HG02840 (cell line): ENCODE measurements around the gene GIGYF2.

Experiments used
- ATAC-seq: cut with Tn5 transposase; IDR thresholded peaks from one replicate; pipeline ENCODE4 v1.9.1; 2021; ENCODE audit warnings: mild to moderate bottlenecking, moderate library complexity, moderate number of reproducible peaks; ENCODE audit not compliant: unreplicated experiment, low FRiP score

GIGYF2 gene

GRCh38 chr2:232888839-232889529 is 191.9 kb downstream of the GIGYF2 start:
- no peak for ATAC-seq

- ATAC-seq, result no peak
Measured at GRCh38 chr2:232889876-232890401, 192.8 kb downstream of the GIGYF2 start.

GRCh38 chr2:232890536-232890895 is 193.4 kb downstream of the GIGYF2 start:
- ATAC-seq, result no peak

GRCh38 chr2:232890896-232891601 is 193.9 kb downstream of the GIGYF2 start:
- ATAC-seq, result no peak

GRCh38 chr2:232891621-232892071 is 194.5 kb downstream of the GIGYF2 start:
- ATAC-seq, result no peak

GRCh38 chr2:232892221-232892620 is 195.1 kb downstream of the GIGYF2 start:
- ATAC-seq, result no peak

GRCh38 chr2:232892843-232893242 is 195.7 kb downstream of the GIGYF2 start:
- no peak for ATAC-seq

- no peak for ATAC-seq
Measured at GRCh38 chr2:232893834-232894233, 196.7 kb downstream of the GIGYF2 start.

- no peak for ATAC-seq
Measured at GRCh38 chr2:232894251-232894650, 197.1 kb downstream of the GIGYF2 start.

- ATAC-seq, result no peak
Measured at GRCh38 chr2:232894746-232895145, 197.6 kb downstream of the GIGYF2 start.

GRCh38 chr2:232896111-232896510 is 199.0 kb downstream of the GIGYF2 start:
- no peak for ATAC-seq

GRCh38 chr2:232896720-232897597 is 199.8 kb downstream of the GIGYF2 start:
- ATAC-seq, result no peak

GRCh38 chr2:232897598-232898408 is 200.7 kb downstream of the GIGYF2 start:
- no peak for ATAC-seq

GRCh38 chr2:232898592-232899543 is 201.7 kb downstream of the GIGYF2 start:
- no peak for ATAC-seq

- no peak for ATAC-seq
Measured at GRCh38 chr2:232900811-232901735, 203.9 kb downstream of the GIGYF2 start.

GRCh38 chr2:232901736-232902578 is 204.8 kb downstream of the GIGYF2 start:
- ATAC-seq, result no peak

- ATAC-seq, result no peak
Measured at GRCh38 chr2:232903989-232904388, 206.9 kb downstream of the GIGYF2 start.
